ENCODE results near the gene RAB3GAP1.
A peak's percentile ranks its signal among the peaks of the same experiment; 100 is the strongest.
"Not testable (repeated sequence)": the region's sequence is repeated elsewhere in the genome, so short reads cannot be mapped to it uniquely, and the experiment has no call there.

The RAB3GAP1 gene

DNA sequence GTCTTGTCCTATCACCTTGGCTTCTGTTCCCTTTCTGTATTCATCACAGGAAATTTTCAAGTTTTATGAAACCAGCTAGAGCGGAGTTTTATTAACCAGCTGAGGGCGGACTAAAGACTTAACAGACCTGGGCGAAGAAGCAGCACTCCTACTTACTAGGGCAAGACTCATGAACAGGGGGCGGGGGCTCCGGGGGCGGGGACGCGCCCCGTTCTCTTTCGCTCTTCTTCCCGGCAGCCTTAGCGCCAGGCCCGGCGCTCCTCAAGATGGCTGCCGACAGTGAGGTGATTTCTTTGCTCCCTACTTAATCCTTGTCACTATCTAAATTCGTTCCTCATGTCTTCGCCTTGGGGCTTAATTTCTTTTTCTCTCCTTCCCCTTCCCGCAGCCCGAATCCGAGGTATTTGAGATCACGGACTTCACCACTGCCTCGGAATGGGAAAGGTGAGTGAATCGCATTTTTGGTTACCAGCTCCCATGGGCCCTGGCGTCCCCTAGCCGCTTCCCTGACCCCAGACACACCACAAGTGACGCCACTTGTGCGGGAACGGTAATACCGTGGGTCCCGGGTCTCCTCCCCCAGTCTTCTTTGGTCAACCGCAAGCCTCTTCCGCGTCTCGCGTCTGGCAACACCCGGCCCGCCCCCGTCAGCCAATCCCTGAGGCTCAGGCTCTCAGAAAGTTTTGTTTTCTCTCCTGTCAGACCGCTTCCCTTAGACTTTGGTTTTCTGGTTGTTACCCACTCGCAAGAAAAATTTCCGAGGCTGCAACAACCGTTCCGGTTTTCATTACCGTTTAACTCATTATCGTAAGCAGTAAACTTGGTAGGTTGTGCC is at the start of gene RAB3GAP1:
Gene RAB3GAP1 (plus strand): TSS at position 251 of the 835 bp plus-strand sequence. CDS start 16 bp downstream, at position 267.
- DNase-seq (peak; percentile 93), ATAC-seq (peak; percentile 80)

DNA sequence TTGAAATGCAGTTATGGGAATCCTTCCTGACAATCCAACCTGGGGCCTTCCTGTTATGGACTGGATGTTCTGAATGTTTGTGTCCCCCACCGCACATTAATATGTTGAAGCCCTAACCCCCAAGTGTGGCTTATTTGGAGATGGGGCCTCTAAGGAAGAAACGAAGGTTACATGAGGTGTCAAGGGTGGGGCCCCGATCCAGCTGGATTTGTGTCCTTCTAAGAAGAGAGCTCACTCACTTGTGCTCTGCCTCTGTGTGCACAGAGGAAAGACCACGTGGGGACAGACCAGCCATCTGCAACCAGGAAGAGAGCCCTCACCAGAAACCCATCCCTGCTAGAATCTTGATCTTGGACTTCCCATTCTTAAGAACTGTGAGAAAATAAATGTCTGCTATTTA is 49.3 kb upstream of the RAB3GAP1 start:
- ATAC-seq, result no peak

DNA sequence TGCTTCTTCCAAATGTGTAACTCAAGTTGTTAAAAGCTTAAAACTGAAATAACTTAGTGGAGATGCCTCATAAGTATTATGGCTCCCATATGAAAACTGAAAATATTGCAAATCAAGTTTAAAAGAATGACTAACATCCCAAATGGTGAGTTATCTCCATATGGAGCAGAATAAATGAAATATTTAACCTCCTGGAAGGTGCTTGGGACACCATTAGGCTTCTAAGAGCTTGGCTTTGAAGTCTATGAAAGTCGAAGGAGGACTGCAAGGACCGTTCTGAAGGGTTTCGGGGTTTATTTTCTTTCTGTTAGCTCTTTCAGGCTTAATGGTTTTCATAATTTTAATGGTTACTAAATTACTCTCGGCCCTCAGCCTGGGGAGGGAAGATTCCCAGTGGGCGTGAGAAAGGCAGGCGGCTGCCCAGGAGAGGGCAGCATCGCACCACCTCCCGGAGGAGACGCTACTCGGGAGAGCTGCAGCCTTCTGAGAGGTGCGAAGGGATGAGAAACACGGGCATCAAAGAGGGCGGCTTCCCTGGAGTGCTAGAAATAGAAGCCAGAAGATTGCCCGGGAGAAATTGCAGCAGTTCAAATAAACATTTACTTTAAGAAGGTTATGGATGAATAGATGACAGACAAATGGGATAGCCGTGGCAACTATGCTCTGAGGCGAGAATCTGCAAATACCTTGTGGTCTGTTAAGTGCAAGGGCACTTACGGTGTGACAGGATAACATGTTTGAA is 47.9 kb upstream of the RAB3GAP1 start:
- DNase-seq (peak; percentile 79), ATAC-seq (peak; percentile 98)

More for the DNA sequence above, 49.3 kb upstream of the RAB3GAP1 start:
- no peak for DNase-seq

DNA sequence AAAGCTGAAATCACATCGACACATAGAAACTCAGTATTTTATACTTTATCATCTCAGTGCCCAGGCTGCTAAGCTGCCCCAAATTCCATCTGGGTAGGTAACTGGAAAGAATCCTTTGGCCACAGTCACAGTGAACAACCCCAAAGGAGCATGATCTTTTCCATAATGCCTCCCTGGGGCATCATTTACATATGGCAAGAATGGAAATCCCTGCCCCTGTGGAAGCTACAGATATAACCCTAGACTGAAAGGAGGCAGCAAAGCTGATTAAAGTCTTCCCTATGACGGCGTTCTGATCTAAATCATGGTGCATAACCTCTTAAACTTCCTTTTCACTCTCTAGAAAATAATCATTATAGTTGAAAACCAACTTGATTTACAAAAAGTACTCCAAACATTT is 46.3 kb upstream of the RAB3GAP1 start:
- DNase-seq, result no peak
- no peak for ATAC-seq

DNA sequence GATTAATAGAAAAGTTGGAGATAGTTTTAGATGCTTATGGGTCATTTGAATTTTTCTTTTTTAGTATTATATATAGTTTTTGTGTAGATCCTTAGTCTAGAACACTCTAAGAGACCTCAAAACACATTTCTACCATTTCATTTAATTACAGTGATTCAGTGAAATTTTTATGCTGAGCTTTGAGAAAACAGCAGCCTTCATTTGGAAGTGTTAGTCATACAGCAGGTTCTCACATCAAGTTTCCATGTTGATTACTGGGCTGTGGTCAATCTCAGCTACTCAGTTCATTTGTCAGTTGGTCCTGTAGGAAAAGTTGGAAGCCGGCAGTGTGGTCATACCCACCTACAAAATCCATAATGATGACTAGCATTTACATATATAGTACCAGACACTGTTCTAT is 42.8 kb upstream of the RAB3GAP1 start:
- ATAC-seq (no peak), DNase-seq (no peak)

DNA sequence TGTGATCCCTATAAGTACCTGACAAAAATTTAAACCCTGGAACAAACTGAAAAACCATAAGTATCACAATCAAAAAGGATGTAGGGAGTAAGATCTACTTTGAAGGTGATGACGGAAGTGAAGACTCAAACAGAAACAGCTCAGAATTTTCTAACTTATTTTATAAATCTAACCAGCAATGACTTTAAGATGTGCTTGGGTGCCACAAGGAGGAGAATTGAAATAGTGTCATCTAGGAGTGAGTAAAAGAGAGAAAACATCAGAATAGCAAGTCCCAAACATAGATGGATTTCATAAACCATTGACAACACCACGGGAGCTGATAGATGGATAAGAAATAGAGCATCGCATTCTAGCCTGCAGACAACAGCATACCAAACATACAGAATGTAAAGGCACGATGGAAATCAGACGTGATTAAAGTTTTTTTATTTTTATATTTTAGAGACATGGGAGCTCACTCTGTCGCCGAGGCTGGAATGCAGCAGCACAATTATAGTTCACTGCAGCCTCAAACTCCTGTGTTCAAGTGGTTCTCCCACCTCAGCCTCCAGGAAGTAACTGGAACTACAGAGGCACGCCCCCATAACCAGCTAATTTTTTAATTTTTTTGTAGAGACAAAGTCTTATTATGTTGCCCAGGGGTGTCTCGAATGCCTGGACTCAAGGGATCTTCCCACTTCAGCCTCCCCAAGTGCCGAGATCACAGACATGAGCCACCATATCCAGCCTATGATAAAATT is 41.7 kb upstream of the RAB3GAP1 start:
- no peak for ATAC-seq
- DNase-seq, result no peak

DNA sequence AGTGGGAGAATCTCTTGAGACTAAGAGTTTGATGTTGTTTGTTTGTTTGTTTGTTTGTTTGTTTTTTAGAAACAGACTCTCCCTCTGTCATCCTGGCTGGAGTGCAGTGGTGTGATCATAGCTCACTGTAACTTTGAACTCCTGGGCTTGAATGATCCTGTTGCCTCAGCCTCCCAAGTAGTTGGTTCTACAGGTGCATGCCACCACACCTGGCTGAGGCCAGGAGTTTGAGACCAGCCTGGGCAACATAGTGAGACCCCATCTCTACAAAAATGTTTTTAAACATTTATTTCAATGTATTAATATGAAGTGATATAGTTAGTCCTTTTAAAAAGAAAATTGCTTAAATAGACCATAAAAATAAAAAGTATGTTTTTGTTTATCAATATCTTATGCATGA is 40.5 kb upstream of the RAB3GAP1 start:
- DNase-seq, result no peak
- no peak for ATAC-seq

DNA sequence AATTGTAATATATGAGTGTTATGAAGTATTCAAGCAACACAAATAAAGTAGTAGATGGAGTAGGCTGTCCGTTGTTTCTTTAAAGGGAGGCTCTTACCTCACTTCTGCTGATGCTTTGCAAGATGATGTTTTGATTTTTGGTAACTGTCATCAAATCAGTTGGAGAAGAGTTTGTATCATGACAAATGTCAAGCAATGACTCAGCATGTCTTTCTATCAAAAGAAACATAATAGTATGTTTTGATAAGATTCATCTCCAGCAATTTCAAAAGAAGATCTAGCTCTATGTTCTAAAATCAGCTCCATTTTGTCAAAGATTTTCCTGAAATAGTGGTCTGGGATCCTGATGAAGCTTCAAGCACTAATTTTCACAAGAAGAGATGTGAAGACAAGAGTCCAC is 30.5 kb upstream of the RAB3GAP1 start:
- no peak for ATAC-seq

DNA sequence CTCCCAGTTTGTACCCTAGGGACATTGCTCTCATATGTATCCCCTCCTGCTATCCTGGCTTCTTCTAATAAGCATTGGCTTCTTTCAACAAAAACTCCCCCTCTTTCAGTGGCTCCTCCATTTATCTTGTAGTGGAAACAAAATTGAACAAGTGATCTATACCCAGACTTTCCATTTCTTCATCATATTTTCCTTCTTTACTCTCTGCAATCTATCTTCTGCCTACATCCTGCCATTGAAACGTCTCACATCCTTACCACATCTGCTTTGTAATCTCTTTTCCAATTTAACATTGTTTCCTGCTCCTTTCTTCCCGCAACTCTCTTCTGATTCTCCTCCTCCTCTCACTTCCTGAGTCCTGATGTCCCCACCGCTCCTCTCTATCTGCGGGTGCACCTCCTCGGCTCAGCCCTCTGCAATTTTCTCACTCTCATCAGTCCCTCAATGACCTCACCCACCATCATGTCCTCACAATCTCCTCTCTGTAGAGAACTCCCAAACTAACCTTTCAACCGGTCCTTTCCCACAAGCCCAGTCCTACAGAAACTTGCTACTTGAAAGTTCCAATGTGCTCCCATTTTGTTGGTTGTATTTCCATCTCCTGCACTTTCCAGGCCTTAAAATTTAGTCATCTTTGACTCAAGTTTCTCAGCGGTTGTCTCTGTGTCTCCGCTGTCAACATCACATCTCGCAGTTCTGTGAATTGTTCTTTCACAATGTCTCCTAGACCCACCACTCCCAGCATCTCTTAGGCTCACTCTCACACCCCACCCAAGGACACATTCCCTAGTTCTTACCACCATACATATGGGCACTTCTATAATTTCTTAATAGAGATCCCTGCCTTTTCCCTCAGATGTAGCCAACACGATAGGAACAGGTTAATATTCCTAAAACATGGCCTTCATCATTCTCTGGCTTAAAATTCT is 28.9 kb upstream of the RAB3GAP1 start:
- no peak for DNase-seq
- peak; percentile 23 for ATAC-seq

More for the DNA sequence above, 30.5 kb upstream of the RAB3GAP1 start:
- no peak for DNase-seq

DNA sequence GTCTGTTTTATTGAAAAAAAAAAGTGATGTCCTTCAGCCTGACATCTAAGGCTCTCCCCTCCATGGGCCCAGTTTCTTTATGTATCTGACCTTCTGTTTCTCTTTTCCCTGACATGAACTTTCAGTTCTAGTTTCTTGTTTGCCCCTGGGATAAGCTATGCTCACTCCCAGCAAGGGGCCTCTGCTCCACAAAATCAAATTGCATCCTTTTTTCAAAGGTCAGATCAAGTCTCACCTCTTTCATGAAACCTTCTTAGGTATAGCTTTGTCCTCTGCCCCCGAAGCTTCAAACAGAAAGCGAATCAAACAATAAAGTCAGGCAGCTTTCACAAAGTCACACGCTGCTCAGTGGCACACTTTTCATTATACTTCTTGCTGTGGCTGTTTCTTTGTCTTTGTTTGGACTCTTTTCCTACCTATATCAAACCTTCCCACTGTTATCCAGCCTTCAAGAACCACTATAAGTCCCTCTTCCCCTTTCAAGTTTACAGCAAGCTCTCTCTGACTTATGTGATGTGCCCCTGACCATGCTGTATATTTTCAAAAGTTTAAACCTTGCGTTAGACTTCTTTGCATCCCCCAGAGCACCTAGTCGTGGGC is 28.1 kb upstream of the RAB3GAP1 start:
- DNase-seq (no peak), ATAC-seq (peak; percentile 40)

DNA sequence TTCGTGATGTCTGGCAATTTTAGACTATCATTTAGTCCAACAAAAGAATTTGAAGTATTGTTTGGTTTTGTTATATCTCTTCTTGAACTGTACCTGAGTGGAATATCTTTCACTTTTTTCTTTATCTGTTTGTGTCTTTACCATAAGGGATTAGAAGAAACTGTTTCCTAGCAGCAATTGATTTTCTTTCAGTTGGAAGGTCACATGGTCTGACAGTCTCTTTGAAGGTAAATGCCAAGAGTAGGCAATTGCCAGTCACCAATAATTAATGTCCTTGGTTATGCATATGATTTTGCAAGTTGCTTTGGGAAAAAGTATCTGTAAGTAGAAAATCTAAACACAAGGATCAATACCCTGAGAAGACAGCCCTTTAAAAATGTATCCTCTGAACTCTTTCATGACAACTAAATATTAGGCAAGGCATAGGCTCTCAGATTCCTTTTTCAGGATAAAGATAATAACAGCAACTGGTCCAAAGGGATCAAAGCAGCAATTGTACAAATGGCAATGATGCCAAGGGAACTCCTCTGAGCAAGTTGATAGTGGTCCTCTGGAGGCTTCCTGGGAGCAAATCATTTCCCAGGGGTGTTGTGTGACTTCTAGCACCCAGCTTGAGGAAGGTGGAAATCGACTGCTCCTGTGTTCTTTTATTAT is 22.5 kb upstream of the RAB3GAP1 start:
- no peak for DNase-seq
- no peak for ATAC-seq

DNA sequence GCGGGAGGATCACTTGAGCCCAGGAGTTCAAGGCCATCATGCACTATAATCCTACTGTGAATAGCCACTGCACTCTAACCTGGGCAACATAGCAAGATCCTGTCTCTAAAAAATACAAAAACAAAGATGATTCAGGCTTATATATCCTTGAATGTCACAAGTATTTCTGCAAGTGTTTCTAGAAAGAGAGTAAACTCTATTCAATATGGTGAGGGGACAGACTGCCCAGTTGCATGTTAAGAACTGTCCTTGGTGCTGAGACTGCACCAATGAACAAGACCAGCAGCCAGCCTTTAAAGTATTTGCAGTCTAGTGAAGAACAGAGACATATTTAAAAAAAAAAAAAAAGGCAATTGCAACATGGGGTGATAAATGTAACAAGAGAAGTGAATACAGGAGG is 21.3 kb upstream of the RAB3GAP1 start:
- DNase-seq (no peak), ATAC-seq (no peak)

DNA sequence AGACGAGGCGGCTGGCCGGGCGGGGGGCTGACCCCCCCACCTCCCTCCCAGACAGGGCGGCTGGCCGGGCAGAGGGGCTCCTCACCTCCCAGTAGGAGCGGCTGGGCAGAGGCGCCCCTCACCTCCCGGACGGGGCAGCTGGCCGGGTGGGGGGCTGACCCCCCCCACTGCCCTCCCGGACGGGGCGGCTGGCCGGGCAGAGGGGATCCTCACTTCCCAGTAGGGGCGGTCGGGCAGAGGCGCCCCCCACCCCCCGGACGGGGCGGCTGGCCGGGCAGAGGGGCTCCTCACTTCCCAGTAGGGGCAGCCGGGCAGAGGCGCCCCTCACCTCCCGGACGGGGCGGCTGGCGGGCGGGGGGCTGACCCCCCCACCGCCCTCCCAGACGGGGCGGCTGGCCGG is 18.9 kb upstream of the RAB3GAP1 start:
- DNase-seq, ATAC-seq: not testable (repeated sequence)

DNA sequence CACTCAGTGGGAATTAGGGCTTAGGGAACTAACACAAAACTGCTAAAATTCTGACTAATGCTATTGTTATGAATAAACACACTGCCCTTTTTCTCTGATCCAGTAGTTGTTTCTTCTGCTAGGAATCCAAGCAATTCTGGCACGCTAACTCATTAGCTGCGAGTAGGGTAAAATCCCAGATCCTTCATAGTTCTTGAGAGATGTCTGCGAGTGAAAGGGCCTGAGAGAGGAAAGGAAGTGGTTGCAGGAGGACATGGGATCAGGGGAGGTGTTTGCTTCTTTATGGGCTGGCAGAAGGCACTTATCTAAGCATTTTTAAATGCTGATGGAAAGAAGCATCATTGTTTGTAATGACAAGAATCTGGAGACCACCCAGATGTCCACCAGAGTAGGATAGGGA is 14.3 kb upstream of the RAB3GAP1 start:
- no peak for ATAC-seq
- DNase-seq, result no peak

DNA sequence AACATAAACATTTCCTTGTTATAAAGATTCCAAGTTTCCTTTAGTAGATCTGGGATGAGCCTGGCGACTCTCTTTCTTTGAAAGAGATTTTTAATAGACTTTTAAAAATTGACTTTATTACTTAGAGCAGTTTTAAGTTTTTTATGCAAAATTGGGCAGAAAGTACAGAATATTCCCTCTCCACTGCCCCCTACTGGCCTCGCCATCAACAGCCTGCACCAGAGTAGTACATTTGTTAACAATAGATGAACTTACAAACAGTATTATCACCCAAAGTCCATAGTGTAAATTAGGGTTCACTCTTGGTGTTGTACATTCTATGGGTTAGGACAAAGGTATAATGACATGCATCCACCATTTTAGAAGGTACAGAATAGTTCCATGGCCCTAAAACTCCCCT is 8.7 kb upstream of the RAB3GAP1 start:
- DNase-seq (peak; percentile 45), ATAC-seq (no peak)

DNA sequence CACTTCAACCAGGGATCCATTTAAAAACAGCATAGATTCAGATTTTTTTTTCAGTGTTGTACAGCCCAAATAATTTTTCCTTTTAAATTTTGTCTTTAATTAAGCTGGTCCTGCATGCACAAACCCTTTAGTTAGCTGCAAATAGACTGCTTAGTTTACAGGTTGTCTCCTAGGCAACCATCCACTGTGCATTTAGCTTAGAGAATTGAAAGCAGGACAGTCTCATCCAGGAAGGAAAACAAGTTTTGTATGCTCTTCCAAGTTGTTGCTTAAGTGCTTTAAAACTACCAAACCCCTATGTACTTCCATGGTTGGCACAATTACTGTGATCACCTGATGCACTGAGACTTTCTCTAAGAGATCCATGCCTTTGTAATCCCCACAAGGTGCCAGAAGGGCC is 4.8 kb upstream of the RAB3GAP1 start, which contains the start of gene MAP3K19:
Gene MAP3K19 (minus strand): TSS at position 148 of the 400 bp plus-strand sequence. CDS start 22,800 bp downstream, outside the sequence.
- ATAC-seq, result no peak
- no peak for DNase-seq

DNA sequence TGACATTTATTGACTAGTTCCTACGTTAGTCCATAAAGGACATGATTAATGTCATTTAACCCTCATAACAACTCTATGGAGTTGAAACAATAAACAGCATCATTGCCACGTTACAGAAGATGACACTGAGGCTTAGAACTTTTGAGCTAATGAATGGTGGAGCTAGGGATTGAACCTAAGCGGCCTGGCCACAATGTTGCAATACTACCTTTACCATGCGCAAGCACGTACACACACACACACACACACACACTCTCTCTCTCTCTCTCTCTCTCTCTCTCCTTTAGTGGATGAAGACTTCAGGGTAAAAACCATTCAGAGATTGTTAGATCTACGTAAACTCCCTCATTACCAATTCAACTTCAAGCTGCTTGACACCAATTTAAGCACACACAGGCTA is 4.0 kb upstream of the RAB3GAP1 start:
- no peak for DNase-seq
- ATAC-seq, result no peak

DNA sequence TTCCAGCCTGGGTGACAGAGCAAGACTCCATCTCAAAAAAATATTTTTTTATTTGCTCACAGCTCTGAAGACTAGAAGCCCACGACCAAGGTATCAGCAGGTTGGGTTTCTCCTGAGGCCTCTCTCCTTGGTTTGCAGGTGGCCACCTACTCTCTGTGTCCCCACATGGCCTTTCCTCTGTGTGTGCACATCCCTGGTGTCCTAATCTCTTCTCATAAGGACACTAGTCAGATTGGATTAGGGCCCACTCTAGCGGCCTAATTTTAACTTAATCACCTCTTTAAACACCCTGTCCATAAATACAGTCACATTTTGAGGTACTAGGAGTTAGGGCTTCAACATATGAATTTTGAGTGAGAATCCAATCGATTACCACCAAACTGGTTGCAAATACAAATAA is 2.0 kb upstream of the RAB3GAP1 start:
- ATAC-seq, result no peak
- no peak for DNase-seq

DNA sequence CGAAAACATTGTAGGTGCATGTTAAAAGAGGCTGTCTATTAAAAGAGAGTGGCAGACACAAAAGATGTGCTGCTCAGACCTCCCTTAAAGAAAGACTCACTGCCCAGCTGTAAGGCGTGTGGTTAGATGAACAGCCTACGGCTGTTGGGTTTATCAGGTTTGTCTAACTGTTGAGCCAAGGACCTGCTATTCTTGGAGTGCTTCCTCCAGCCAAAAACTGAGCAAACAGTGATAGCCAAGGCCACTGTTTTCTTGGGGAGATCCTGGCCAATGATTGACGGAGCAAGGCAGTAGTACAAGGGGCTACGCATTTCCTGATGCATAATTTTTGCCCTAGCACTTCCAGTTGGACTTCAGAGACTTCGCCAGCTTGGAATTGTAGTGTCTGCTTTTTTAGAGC is 1.4 kb upstream of the RAB3GAP1 start:
- ATAC-seq (no peak), DNase-seq (no peak)

DNA sequence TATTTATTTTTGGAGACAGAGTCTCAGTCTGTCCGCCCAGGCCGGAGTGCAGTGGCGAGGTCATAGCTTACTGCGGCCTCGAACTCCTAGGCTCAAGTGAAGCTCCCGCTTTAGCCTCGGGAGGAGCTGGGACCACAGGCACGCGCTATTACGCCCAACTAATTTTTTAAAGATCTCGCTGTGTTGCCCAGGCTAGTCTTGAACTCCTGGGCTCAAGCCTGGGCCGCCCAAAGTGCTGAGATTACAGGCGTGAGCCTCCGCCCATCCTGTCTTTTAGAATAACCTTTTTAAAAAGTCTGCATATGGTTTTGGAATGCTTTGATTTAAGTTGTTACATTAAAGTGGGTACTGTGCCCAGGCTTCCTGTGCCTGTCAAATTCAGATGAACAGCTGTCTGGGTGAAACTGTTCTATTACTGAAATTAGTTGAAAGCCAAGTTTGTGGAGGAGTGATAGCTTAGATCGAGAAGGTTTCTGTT is 944 bp downstream of the RAB3GAP1 start:
- ATAC-seq, result peak; percentile 53
- peak; percentile 35 for DNase-seq

All from stimulated activated naive CD8-positive, alpha-beta T cell treated with anti-CD3 and anti-CD28 coated beads, Interleukin-15, Interleukin-2, amounts not matched to agents 100 U/mL and 50 U/mL, for 24 hours (primary cell).